Measurements from ENCODE around the gene SPATA31C2. TPM values are rescaled to one million over a fixed set of nuclear protein-coding genes. Genes with fewer than 3 reads are reported as not detected.

SPATA31C2 gene
- total RNA-seq, 1 experiment from 2014 or later = not detected

DNA sequence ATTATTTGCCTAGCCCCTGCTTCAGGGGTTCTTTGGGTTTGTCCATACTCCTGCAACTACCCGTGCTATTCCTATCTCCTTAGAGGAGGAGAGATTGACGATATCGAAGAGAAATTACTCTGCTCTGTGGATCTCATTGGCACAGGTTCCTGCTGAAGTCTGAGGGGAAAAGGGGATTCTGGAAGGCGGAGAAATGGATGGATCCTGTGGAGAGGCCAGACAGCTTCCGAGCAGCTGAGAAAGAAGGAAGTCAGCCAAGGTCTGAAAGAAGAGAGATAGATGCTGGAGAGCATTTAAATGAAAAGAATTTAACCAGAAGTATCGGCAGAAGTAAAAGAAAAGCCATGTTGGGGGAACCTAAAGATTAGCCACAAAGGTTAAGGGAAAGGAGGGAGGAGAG is 40.4 kb upstream of the SPATA31C2 start:
- Histone ChIP-seq H3K27ac (ENCODE audit: low read length) (no peak overlapping the region), H3K27me3 (ENCODE audit: low read length) (no peaks in the 10 kb centered on the region), H3K4me2 (ENCODE audit: low read depth, low read length, poor library complexity, severe bottlenecking) (no peak overlapping the region), H3K4me1 (ENCODE audit: low read length) (no peaks in the 10 kb centered on the region), H3K9me3 (ENCODE audit: low read length) (no peaks in the 10 kb centered on the region), H3K9ac (ENCODE audit: low read length) (no peak overlapping the region), H3K9me2 (replicated peaks; ENCODE audit: insufficient read depth, low read length) (no peaks in the 10 kb centered on the region), H3K4me3 (ENCODE audit: low read length) (no peak overlapping the region), H3K79me2 (ENCODE audit: low read length) (no peaks in the 10 kb centered on the region), H2AFZ (ENCODE audit: low read length) (no peak overlapping the region), H4K20me1 (ENCODE audit: insufficient read depth, low read depth, low read length) (no peaks in the 10 kb centered on the region), H3K36me3 (ENCODE audit: insufficient read depth, low read length) (no peaks in the 10 kb centered on the region)
- DNase-seq = no peak

DNA sequence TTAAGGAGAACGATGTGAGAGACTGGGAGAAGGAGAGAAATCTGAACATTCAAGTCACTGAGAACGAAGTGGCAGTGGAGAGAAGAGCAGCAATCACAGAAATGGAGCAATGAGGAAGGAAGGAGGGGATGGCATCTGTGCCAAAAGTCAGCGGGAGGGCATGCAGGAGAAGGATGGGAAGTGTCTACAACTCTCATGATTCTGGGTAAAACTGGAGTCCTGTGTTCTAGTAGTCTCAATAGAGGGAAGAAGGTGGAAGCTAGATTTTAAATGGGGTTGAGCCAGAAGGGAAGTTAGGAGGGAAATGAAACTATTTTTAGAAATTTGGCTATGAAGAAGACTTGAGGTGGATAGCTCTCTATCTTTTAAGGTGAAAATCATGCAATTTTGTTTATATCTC is 39.1 kb upstream of the SPATA31C2 start:
- no peaks in the 10 kb centered on the region for H3K36me3 ChIP-seq (ENCODE audit: insufficient read depth, low read length)
- no peaks in the 10 kb centered on the region for H4K20me1 ChIP-seq (ENCODE audit: insufficient read depth, low read depth, low read length)
- H3K27me3 ChIP-seq (ENCODE audit: low read length) = no peaks in the 10 kb centered on the region
- no peaks in the 10 kb centered on the region for H3K9me3 ChIP-seq (ENCODE audit: low read length)
- H3K4me2 ChIP-seq (ENCODE audit: low read depth, low read length, poor library complexity, severe bottlenecking) = no peak overlapping the region
- H3K4me1 ChIP-seq (ENCODE audit: low read length) = no peaks in the 10 kb centered on the region
- DNase-seq = no peak
- H3K4me3 ChIP-seq (ENCODE audit: low read length) = no peak overlapping the region
- H2AFZ ChIP-seq (ENCODE audit: low read length) = no peak overlapping the region
- no peak overlapping the region for H3K9ac ChIP-seq (ENCODE audit: low read length)
- H3K9me2 ChIP-seq (replicated peaks; ENCODE audit: insufficient read depth, low read length) = no peaks in the 10 kb centered on the region
- no peaks in the 10 kb centered on the region for H3K79me2 ChIP-seq (ENCODE audit: low read length)
- H3K27ac ChIP-seq (ENCODE audit: low read length) = no peak overlapping the region

DNA sequence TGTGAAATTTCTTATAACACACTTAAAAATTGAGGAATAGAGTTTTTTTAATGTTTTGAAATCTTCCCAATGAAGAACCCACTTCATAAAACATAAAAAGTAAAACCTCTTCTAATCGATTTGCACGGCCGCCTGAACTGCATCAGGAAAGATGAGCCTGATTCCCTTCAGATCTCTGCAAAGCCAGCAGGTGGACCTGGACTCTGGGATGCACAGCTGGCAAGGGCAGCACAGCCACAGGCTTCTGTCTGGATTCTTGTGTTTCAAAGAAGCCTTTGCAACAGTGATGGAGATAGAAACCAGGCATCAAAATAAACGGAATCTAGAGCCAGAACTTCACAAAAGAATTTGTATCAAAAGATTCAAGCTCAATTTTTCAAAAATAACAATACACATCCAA is 36.0 kb upstream of the SPATA31C2 start:
- no peaks in the 10 kb centered on the region for H3K79me2 ChIP-seq (ENCODE audit: low read length)
- no peak overlapping the region for H3K27ac ChIP-seq (ENCODE audit: low read length)
- H2AFZ ChIP-seq (ENCODE audit: low read length) = no peak overlapping the region
- DNase-seq = no peak
- no peaks in the 10 kb centered on the region for H3K4me1 ChIP-seq (ENCODE audit: low read length)
- H3K4me3 ChIP-seq (ENCODE audit: low read length) = no peak overlapping the region
- H3K9me2 ChIP-seq (replicated peaks; ENCODE audit: insufficient read depth, low read length) = no peaks in the 10 kb centered on the region
- H3K9ac ChIP-seq (ENCODE audit: low read length) = no peak overlapping the region
- H3K36me3 ChIP-seq (ENCODE audit: insufficient read depth, low read length) = no peaks in the 10 kb centered on the region
- H3K4me2 ChIP-seq (ENCODE audit: low read depth, low read length, poor library complexity, severe bottlenecking) = no peak overlapping the region
- no peaks in the 10 kb centered on the region for H3K27me3 ChIP-seq (ENCODE audit: low read length)
- no peaks in the 10 kb centered on the region for H3K9me3 ChIP-seq (ENCODE audit: low read length)
- no peaks in the 10 kb centered on the region for H4K20me1 ChIP-seq (ENCODE audit: insufficient read depth, low read depth, low read length)

DNA sequence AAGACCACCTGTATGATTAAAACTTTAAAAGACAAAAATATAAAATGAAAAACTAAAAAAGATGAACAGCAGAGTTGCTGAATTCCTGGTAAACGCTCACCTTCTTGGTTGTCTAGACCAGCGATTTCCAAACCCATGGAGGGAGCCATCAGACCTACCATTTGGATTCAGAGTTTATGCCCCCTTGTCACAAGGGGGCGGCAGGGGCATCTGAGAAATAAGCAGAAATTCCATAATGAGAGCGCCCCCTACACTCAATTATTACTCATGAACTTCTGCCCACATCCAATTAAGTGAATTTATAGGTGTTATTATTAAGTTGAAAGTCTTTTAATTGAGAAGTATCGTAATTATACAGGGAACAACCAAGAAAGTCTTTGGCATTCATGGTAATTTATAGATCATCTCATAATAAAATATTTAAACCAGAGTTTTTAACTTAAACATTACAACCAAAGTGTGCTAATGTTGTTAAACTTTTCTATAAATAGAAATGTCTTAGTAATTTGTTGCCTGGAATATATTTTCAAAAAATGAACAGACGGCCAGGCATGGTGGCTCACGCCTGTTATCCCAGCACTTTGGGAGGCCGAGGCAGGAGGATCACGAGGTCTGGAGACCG is 35.2 kb upstream of the SPATA31C2 start:
- H3K9ac ChIP-seq (ENCODE audit: low read length) = no peak overlapping the region

DNA sequence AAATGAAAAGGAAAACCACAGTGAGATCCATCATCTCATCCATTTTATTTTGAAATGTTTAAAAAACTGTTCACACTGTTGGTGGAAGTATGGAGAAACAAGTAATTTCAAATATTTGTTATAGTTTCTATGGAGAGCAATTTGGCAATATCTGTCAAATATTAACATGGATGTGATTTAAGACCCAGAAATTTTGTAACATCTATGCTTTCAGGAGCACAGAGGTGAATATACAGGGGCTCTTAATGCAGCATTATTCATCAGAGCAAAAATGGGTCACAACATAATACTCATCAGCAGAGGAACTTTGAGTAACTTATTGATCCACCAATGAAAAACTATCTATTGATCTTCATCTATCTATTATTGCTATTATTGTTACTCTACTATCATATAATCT is 31.4 kb upstream of the SPATA31C2 start:
- Histone ChIP-seq H3K4me2 (ENCODE audit: low read depth, low read length, poor library complexity, severe bottlenecking) (no peak overlapping the region), H3K9ac (ENCODE audit: low read length) (no peak overlapping the region), H3K27ac (ENCODE audit: low read length) (no peak overlapping the region), H2AFZ (ENCODE audit: low read length) (no peak overlapping the region), H3K36me3 (ENCODE audit: insufficient read depth, low read length) (no peaks in the 10 kb centered on the region), H3K9me2 (replicated peaks; ENCODE audit: insufficient read depth, low read length) (no peaks in the 10 kb centered on the region), H3K9me3 (ENCODE audit: low read length) (no peaks in the 10 kb centered on the region; the same call in 1 of the 2 replicates), H3K27me3 (ENCODE audit: low read length) (no peaks in the 10 kb centered on the region), H3K79me2 (ENCODE audit: low read length) (no peaks in the 10 kb centered on the region), H4K20me1 (ENCODE audit: insufficient read depth, low read depth, low read length) (no peaks in the 10 kb centered on the region), H3K4me3 (ENCODE audit: low read length) (no peak overlapping the region), H3K4me1 (ENCODE audit: low read length) (no peaks in the 10 kb centered on the region)
- DNase-seq = no peak

More for the DNA sequence above, 35.2 kb upstream of the SPATA31C2 start:
- peak; percentile 92 for DNase-seq
- H3K9me2 ChIP-seq (replicated peaks; ENCODE audit: insufficient read depth, low read length) = no peaks in the 10 kb centered on the region
- no peaks in the 10 kb centered on the region for H3K27me3 ChIP-seq (ENCODE audit: low read length)
- no peaks in the 10 kb centered on the region for H3K79me2 ChIP-seq (ENCODE audit: low read length)
- no peak overlapping the region for H2AFZ ChIP-seq (ENCODE audit: low read length)
- H3K4me1 ChIP-seq (ENCODE audit: low read length) = no peaks in the 10 kb centered on the region
- no peaks in the 10 kb centered on the region for H4K20me1 ChIP-seq (ENCODE audit: insufficient read depth, low read depth, low read length)
- no peak overlapping the region for H3K27ac ChIP-seq (ENCODE audit: low read length)
- H3K9me3 ChIP-seq (ENCODE audit: low read length) = no peaks in the 10 kb centered on the region; the same call in 1 of the 2 replicates
- H3K4me3 ChIP-seq (ENCODE audit: low read length) = no peak overlapping the region
- H3K4me2 ChIP-seq (ENCODE audit: low read depth, low read length, poor library complexity, severe bottlenecking) = no peak overlapping the region
- H3K36me3 ChIP-seq (ENCODE audit: insufficient read depth, low read length) = no peaks in the 10 kb centered on the region

DNA sequence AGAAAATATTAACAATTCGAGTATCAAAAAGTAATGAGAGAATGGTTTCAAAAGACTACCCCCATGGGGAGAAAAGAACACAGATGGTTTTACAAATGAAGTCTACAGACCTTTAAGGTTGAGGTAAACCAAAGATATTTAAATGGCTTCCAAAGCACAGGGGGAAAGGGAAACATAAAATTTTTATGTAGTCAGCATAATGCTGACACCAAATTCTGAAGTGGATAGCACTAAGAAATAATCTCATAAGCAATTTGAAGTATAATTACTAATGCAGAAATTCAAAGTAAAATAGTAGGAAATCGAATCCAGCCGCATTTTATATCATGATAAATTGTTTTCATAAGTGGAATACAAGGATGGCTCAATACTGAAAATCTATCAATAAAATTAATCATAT is 30.3 kb upstream of the SPATA31C2 start:
- no peaks in the 10 kb centered on the region for H3K36me3 ChIP-seq (ENCODE audit: insufficient read depth, low read length)
- DNase-seq = no peak
- H3K4me1 ChIP-seq (ENCODE audit: low read length) = no peaks in the 10 kb centered on the region
- no peak overlapping the region for H2AFZ ChIP-seq (ENCODE audit: low read length)
- no peak overlapping the region for H3K27ac ChIP-seq (ENCODE audit: low read length)
- H3K9me3 ChIP-seq (ENCODE audit: low read length) = no peaks in the 10 kb centered on the region; the same call in 1 of the 2 replicates
- no peak overlapping the region for H3K4me3 ChIP-seq (ENCODE audit: low read length)
- no peak overlapping the region for H3K9ac ChIP-seq (ENCODE audit: low read length)
- no peaks in the 10 kb centered on the region for H4K20me1 ChIP-seq (ENCODE audit: insufficient read depth, low read depth, low read length)
- H3K79me2 ChIP-seq (ENCODE audit: low read length) = no peaks in the 10 kb centered on the region
- H3K27me3 ChIP-seq (ENCODE audit: low read length) = no peaks in the 10 kb centered on the region
- H3K9me2 ChIP-seq (replicated peaks; ENCODE audit: insufficient read depth, low read length) = no peaks in the 10 kb centered on the region
- H3K4me2 ChIP-seq (ENCODE audit: low read depth, low read length, poor library complexity, severe bottlenecking) = no peak overlapping the region

- H3K9me3 ChIP-seq (ENCODE audit: low read length) = no peaks in the 10 kb centered on the region; the same call in 1 of the 2 replicates
- H3K4me1 ChIP-seq (ENCODE audit: low read length) = no peaks in the 10 kb centered on the region
- H3K9ac ChIP-seq (ENCODE audit: low read length) = no peak overlapping the region
- H4K20me1 ChIP-seq (ENCODE audit: insufficient read depth, low read depth, low read length) = no peaks in the 10 kb centered on the region
- H3K27me3 ChIP-seq (ENCODE audit: low read length) = 0 out of 2 replicates have a peak, but pooled peaks cover 3% of the 10 kb centered on the region
- H2AFZ ChIP-seq (ENCODE audit: low read length) = no peak overlapping the region
- H3K79me2 ChIP-seq (ENCODE audit: low read length) = no peaks in the 10 kb centered on the region
- no peaks in the 10 kb centered on the region for H3K9me2 ChIP-seq (replicated peaks; ENCODE audit: insufficient read depth, low read length)
- H3K4me3 ChIP-seq (ENCODE audit: low read length) = no peak overlapping the region
- no peaks in the 10 kb centered on the region for H3K36me3 ChIP-seq (ENCODE audit: insufficient read depth, low read length)
- H3K4me2 ChIP-seq (ENCODE audit: low read depth, low read length, poor library complexity, severe bottlenecking) = no peak overlapping the region
- no peak for DNase-seq
- H3K27ac ChIP-seq (ENCODE audit: low read length) = no peak overlapping the region
Observed at GRCh38 chr9:88166660-88167059, 28.4 kb upstream of the SPATA31C2 start.

- H3K27ac ChIP-seq (ENCODE audit: low read length) = no peak overlapping the region
- H4K20me1 ChIP-seq (ENCODE audit: insufficient read depth, low read depth, low read length) = no peaks in the 10 kb centered on the region
- 0 out of 2 replicates have a peak, but pooled peaks cover 3% of the 10 kb centered on the region for H3K27me3 ChIP-seq (ENCODE audit: low read length)
- H3K9ac ChIP-seq (ENCODE audit: low read length) = no peak overlapping the region
- no peaks in the 10 kb centered on the region for H3K9me2 ChIP-seq (replicated peaks; ENCODE audit: insufficient read depth, low read length)
- H3K4me3 ChIP-seq (ENCODE audit: low read length) = no peak overlapping the region
- H3K9me3 ChIP-seq (ENCODE audit: low read length) = no peaks in the 10 kb centered on the region; the same call in 1 of the 2 replicates
- H3K36me3 ChIP-seq (ENCODE audit: insufficient read depth, low read length) = no peaks in the 10 kb centered on the region
- DNase-seq = no peak
- H3K79me2 ChIP-seq (ENCODE audit: low read length) = no peaks in the 10 kb centered on the region
- H3K4me2 ChIP-seq (ENCODE audit: low read depth, low read length, poor library complexity, severe bottlenecking) = no peak overlapping the region
- H2AFZ ChIP-seq (ENCODE audit: low read length) = no peak overlapping the region
- H3K4me1 ChIP-seq (ENCODE audit: low read length) = no peaks in the 10 kb centered on the region
Observed at GRCh38 chr9:88164850-88165249, 26.6 kb upstream of the SPATA31C2 start.
